GM19023 (cell line): ENCODE results near the gene DLGAP4.
"Not testable (repeated sequence)": the region's sequence is repeated elsewhere in the genome, so short reads cannot be mapped to it uniquely, and the experiment has no call there.

Source experiments
- ATAC-seq: cut with Tn5 transposase; IDR thresholded peaks from one replicate; pipeline ENCODE4 v1.9.1; 2021; ENCODE audit warnings: mild to moderate bottlenecking, moderate library complexity; ENCODE audit not compliant: unreplicated experiment

The DLGAP4 gene

GRCh38 chr20:36547186-36548005 is 241.3 kb downstream of the DLGAP4 start:
- ATAC-seq = no peak

- no peak for ATAC-seq
Observed at GRCh38 chr20:36548006-36548315, 241.8 kb downstream of the DLGAP4 start.

- ATAC-seq = no peak
Observed at GRCh38 chr20:36548704-36549627, 242.8 kb downstream of the DLGAP4 start.

- ATAC-seq = no peak
Observed at GRCh38 chr20:36549628-36549941, 243.4 kb downstream of the DLGAP4 start.

GRCh38 chr20:36549942-36550789 is 244.0 kb downstream of the DLGAP4 start:
- ATAC-seq = no peak

- no peak for ATAC-seq
Observed at GRCh38 chr20:36550790-36551299, 244.7 kb downstream of the DLGAP4 start.

GRCh38 chr20:36555248-36555647 is 249.1 kb downstream of the DLGAP4 start:
- no peak for ATAC-seq

- ATAC-seq = no peak
Observed at GRCh38 chr20:36562724-36563123, 256.6 kb downstream of the DLGAP4 start.

GRCh38 chr20:36563374-36563773 is 257.2 kb downstream of the DLGAP4 start:
- ATAC-seq = no peak

GRCh38 chr20:36564078-36564725 is 258.1 kb downstream of the DLGAP4 start:
- not testable (repeated sequence) for ATAC-seq

- ATAC-seq = not testable (repeated sequence)
Observed at GRCh38 chr20:36564726-36565121, 258.6 kb downstream of the DLGAP4 start.

- no peak for ATAC-seq
Observed at GRCh38 chr20:36565520-36565919, 259.4 kb downstream of the DLGAP4 start.

GRCh38 chr20:36569847-36570429 is 263.8 kb downstream of the DLGAP4 start:
- no peak for ATAC-seq

GRCh38 chr20:36571564-36572504 is 265.7 kb downstream of the DLGAP4 start:
- no peak for ATAC-seq

- ATAC-seq = peak; percentile 11
Observed at GRCh38 chr20:36572701-36573102, 266.6 kb downstream of the DLGAP4 start.

GRCh38 chr20:36573103-36573797 is 267.1 kb downstream of the DLGAP4 start, which contains the start of gene TGIF2:
TSS of gene TGIF2 (plus strand) at chr20:36573597. CDS start at chr20:36578775, 5,178 bp downstream.
- ATAC-seq = peak; percentile 52

GRCh38 chr20:36573798-36574365 is 267.7 kb downstream of the DLGAP4 start:
- peak; percentile 11 for ATAC-seq
